Astrocyte (in vitro differentiated cells and primary cell): ENCODE data around the gene ELMO1.

ENCODE experiments used
- CTCF ChIP-seq: IDR thresholded peaks from 2 replicates; pipeline ENCODE4 v1.5.1; 2011; ENCODE audit warnings: low read depth, mild to moderate bottlenecking, inconsistent platforms, low read length, moderate library complexity; ENCODE audit not compliant: insufficient read depth
- EZH2 ChIP-seq: IDR thresholded peaks from 2 replicates; pipeline ENCODE4 v1.6.1; 2012; ENCODE audit warnings: mild to moderate bottlenecking, low read length, inconsistent platforms; ENCODE audit not compliant: insufficient read depth

- TF ChIP-seq CTCF (no peak), EZH2 (no peak)
These were observed 267.1 kb downstream of the ELMO1 start for GRCh38 chr7:37181550-37181932.
